ENCODE measurements around the gene ANKRD37. TPM values are rescaled to one million over a fixed set of nuclear protein-coding genes. Genes with fewer than 3 reads are reported as not detected.

Gene ANKRD37
- total and polyA plus RNA-seq, 2 donors (not counting 3 experiments of a cell fraction or from before 2014, with no cell fraction given) = 4.0 to 5.8 TPM

DNA sequence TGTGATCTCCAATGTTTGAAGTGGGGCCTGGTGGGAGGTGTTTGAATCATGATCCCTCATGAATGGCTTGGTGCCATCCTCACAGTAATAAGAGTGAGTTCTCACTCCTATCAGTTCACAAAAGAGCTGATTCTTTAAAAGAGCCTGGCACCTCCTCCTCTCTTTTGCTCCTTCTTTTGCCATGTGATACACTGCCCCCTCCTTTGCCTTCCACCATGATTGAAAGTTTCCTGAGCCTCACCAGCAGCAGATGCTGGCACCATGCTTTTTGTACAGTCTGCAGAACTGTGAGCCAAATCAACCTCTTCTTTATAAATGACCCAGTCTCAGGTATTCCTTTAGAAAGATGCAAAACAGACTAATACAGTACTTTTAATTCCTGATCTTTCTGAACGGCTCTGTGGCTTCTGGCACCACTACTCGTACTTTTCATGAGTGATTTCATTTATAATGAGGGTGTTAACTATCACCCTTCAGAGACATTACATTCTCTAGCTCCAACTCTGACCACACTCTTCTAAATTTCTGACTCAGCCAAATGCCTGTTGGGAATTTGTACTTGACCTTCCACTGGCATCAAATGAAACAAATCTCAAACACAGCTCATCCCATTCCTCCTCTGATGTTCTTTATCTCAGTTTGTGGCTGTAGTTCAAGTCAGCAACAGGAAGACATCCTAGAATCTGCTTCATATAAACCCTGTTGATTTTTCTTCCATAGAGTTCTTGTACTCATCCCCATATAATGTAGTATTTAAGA lies 24.9 kb downstream of the ANKRD37 start:
- H3K9me3 ChIP-seq (replicated peaks; ENCODE audit: control insufficient read depth, insufficient read depth, low read length) = no peaks in the 10 kb centered on the region
- intact Hi-C loops (cut with micrococcal nuclease) = no loop called here
- DNase-seq (ENCODE audit: low read depth, low spot score) (no peak), FAIRE-seq (no peak)
- POLR2A ChIA-PET = no interaction called here
- H3K4me1 ChIP-seq (ENCODE audit: control insufficient read depth, extremely low read depth, insufficient read depth, low read length) = peaks cover 8% of the 10 kb centered on the region
- no peaks in the 10 kb centered on the region for H3K27me3 ChIP-seq (ENCODE audit: control insufficient read depth in 2 of 2, insufficient read depth in 2 of 2, low read length in 2 of 2)
- TF ChIP-seq JUN (IDR thresholded peaks at IDR 0.05; ENCODE audit: borderline replicate concordance, insufficient read depth, insufficient read length, low read depth) (no peak), EZH2 (IDR thresholded peaks at IDR 0.05; ENCODE audit: borderline replicate concordance, low read depth, low read length, severe bottlenecking) (no peak), POLR2A (IDR thresholded peaks at IDR 0.05; ENCODE audit: low read depth, low read length) (no peak), MYC (IDR thresholded peaks at IDR 0.05; ENCODE audit: low read depth, low read length) (no peak), POLR2AphosphoS5 (IDR thresholded peaks at IDR 0.05; ENCODE audit: insufficient read depth, low read depth, low read length) (no peak), FOS (IDR thresholded peaks at IDR 0.05; ENCODE audit: borderline replicate concordance, insufficient read depth, low read length) (no peak), GATA2 (IDR thresholded peaks at IDR 0.05; ENCODE audit: insufficient read depth, insufficient read length, low read depth, low read length) (no peak)
- TF ChIP-seq, protein P1, sequence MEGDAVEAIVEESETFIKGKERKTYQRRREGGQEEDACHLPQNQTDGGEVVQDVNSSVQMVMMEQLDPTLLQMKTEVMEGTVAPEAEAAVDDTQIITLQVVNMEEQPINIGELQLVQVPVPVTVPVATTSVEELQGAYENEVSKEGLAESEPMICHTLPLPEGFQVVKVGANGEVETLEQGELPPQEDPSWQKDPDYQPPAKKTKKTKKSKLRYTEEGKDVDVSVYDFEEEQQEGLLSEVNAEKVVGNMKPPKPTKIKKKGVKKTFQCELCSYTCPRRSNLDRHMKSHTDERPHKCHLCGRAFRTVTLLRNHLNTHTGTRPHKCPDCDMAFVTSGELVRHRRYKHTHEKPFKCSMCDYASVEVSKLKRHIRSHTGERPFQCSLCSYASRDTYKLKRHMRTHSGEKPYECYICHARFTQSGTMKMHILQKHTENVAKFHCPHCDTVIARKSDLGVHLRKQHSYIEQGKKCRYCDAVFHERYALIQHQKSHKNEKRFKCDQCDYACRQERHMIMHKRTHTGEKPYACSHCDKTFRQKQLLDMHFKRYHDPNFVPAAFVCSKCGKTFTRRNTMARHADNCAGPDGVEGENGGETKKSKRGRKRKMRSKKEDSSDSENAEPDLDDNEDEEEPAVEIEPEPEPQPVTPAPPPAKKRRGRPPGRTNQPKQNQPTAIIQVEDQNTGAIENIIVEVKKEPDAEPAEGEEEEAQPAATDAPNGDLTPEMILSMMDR (IDR thresholded peaks at IDR 0.05; ENCODE audit: extremely low read depth in 1 of 2, insufficient read depth in 1 of 2, low read depth in 1 of 2, low read length in 2 of 2) = no peak
- TF ChIP-seq, protein P2, sequence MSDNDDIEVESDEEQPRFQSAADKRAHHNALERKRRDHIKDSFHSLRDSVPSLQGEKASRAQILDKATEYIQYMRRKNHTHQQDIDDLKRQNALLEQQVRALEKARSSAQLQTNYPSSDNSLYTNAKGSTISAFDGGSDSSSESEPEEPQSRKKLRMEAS (IDR thresholded peaks at IDR 0.05; ENCODE audit: insufficient read depth, insufficient read length) = no peak
- no peaks in the 10 kb centered on the region for H3K9me1 ChIP-seq (replicated peaks; ENCODE audit: control insufficient read depth, extremely low read depth, insufficient read depth, low read length)
- no peak overlapping the region for H3K27ac ChIP-seq (ENCODE audit: insufficient read depth, low read depth, low read length)
- CTCF ChIA-PET = no interaction called here
- BruUV-seq (replicated peaks) = no TSS peak
- H3K4me3 ChIP-seq (replicated peaks in 1 of 3; ENCODE audit: insufficient read depth in 1 of 3, low read depth in 1 of 3, low read length in 3 of 3) = no peak overlapping the region
- H3K36me3 ChIP-seq (ENCODE audit: control insufficient read depth in 2 of 2, extremely low read depth in 1 of 2, insufficient read depth in 2 of 2, low read length in 2 of 2) = peaks cover 0 to 3% of the 10 kb centered on the region in 2 experiments
- H3K9ac ChIP-seq (replicated peaks; ENCODE audit: extremely low read depth, insufficient read depth, low read length) = no peak overlapping the region
- dilution Hi-C loops (cut with MboI; ENCODE audit: extremely low pct_ligation_motif_present, low sequenced_read_pairs) = no loop called here
- peaks cover 14% of the 10 kb centered on the region for H3K79me2 ChIP-seq (ENCODE audit: control insufficient read depth, insufficient read depth, low read length)
- H2AFZ ChIP-seq (ENCODE audit: low read depth, low read length) = no peak overlapping the region
- H3K4me2 ChIP-seq (ENCODE audit: insufficient read depth, low read length) = no peak overlapping the region
- no peaks in the 10 kb centered on the region for H4K20me1 ChIP-seq (replicated peaks; ENCODE audit: control insufficient read depth, extremely low read depth, insufficient read depth, low read length)
